Measurements from ENCODE around the gene KRTAP10-12. TPM values are rescaled to one million over a fixed set of nuclear protein-coding genes. Genes with fewer than 3 reads are reported as not detected.

The KRTAP10-12 gene
- polyA plus RNA-seq, 1 donor from 2014 or later = not detected

DNA sequence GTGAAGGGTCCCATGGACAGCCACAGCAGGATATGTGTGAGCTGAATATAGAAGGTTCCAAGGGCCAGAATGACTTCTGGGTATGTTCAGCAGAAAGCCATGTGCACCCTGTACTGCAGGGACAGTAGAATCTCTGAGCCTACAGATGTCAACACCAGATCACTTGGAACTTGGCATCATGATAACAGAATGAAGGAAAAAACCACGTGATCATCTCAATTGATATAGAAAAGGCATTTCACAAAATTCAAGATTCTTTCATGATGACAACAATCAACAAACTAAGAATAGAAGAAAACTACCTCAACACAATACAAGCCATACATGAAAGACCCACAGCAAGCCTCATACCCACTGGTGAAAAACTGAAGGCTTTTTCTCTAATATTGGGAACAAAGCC lies 29.4 kb upstream of the KRTAP10-12 start:
- Histone ChIP-seq H3K9ac (ENCODE audit: low read length) (no peak overlapping the region), H3K79me2 (replicated peaks; ENCODE audit: insufficient read depth, low read length) (no peaks in the 10 kb centered on the region), H3K4me3 (ENCODE audit: low read length) (no peak overlapping the region), H3K4me2 (ENCODE audit: low read length) (no peak overlapping the region), H3K9me3 (ENCODE audit: low read length) (peaks cover 4% of the 10 kb centered on the region), H4K20me1 (ENCODE audit: insufficient read depth) (no peaks in the 10 kb centered on the region), H3F3A (ENCODE audit: insufficient read depth, low read length, poor library complexity, severe bottlenecking) (no peaks in the 10 kb centered on the region), H3K27ac (ENCODE audit: low read length) (no peak overlapping the region), H2AFZ (ENCODE audit: low read depth, low read length) (no peak overlapping the region), H3K9me2 (ENCODE audit: insufficient read depth, low read length) (no peaks in the 10 kb centered on the region), H3K27me3 (ENCODE audit: insufficient read depth, low read depth, low read length) (no peaks in the 10 kb centered on the region), H3K36me3 (ENCODE audit: insufficient read depth, low read length) (no peaks in the 10 kb centered on the region)
- no peak for TF ChIP-seq EZH2 (IDR thresholded peaks at IDR 0.05; ENCODE audit: borderline replicate concordance, insufficient read depth, low read length, poor library complexity, severe bottlenecking)
- no peak for TF ChIP-seq SMC3 (conservative IDR thresholded peaks at IDR 0.05; ENCODE audit: poor library complexity)
- TF ChIP-seq, protein P1, sequence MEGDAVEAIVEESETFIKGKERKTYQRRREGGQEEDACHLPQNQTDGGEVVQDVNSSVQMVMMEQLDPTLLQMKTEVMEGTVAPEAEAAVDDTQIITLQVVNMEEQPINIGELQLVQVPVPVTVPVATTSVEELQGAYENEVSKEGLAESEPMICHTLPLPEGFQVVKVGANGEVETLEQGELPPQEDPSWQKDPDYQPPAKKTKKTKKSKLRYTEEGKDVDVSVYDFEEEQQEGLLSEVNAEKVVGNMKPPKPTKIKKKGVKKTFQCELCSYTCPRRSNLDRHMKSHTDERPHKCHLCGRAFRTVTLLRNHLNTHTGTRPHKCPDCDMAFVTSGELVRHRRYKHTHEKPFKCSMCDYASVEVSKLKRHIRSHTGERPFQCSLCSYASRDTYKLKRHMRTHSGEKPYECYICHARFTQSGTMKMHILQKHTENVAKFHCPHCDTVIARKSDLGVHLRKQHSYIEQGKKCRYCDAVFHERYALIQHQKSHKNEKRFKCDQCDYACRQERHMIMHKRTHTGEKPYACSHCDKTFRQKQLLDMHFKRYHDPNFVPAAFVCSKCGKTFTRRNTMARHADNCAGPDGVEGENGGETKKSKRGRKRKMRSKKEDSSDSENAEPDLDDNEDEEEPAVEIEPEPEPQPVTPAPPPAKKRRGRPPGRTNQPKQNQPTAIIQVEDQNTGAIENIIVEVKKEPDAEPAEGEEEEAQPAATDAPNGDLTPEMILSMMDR (IDR thresholded peaks at IDR 0.05; ENCODE audit: poor library complexity, severe bottlenecking) = no peak

DNA sequence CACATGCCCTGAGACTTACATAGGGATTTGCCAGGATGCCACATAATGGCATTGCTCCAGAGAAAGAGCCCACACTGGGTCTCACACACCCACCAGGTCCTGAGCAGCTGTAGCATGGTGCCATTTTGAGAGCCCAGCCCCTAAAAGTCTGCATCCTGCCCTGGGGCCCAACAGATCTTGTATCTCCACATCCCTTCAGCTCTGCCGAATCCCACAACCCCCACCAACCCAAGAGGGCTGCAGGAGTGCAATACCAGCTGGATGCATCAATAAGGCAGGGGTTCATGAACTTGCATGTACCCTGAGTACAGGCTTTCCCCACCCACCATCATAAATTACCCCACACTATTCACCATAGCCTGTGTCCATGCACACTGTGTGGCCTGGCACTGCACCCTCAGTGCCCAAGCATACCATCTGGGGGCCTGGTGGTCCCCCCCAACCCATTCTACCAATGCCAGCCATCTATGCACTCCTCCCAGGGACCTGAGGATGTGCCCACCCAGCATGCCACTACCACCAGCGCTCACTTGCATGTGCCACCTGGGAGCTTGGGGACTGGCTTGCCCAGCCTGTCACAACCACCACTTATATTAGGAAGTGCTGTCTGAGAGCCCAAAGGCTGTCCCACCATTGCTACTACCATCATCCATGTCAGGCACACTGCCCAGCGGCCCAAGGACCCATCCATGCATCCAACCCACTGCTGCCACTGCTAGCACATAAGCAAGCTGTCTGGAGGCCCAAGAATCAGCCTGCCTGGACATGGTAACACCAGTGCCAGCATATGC lies 26.1 kb upstream of the KRTAP10-12 start:
- H3K9me2 ChIP-seq (ENCODE audit: insufficient read depth, low read length) = no peaks in the 10 kb centered on the region

More for the DNA sequence above, 26.1 kb upstream of the KRTAP10-12 start:
- Histone ChIP-seq H3K27ac (ENCODE audit: low read length) (no peak overlapping the region), H3F3A (ENCODE audit: insufficient read depth, low read length, poor library complexity, severe bottlenecking) (no peaks in the 10 kb centered on the region), H2AFZ (ENCODE audit: low read depth, low read length) (no peak overlapping the region), H3K9ac (ENCODE audit: low read length) (no peak overlapping the region), H3K79me2 (replicated peaks; ENCODE audit: insufficient read depth, low read length) (no peaks in the 10 kb centered on the region), H4K20me1 (ENCODE audit: insufficient read depth) (no peaks in the 10 kb centered on the region), H3K4me3 (ENCODE audit: low read length) (no peak overlapping the region), H3K36me3 (ENCODE audit: insufficient read depth, low read length) (no peaks in the 10 kb centered on the region), H3K9me3 (ENCODE audit: low read length) (peaks cover 4% of the 10 kb centered on the region), H3K27me3 (ENCODE audit: insufficient read depth, low read depth, low read length) (no peaks in the 10 kb centered on the region), H3K4me2 (ENCODE audit: low read length) (no peak overlapping the region)
- TF ChIP-seq RAD21 (conservative IDR thresholded peaks at IDR 0.05) = no peak
- TF ChIP-seq, protein P2, sequence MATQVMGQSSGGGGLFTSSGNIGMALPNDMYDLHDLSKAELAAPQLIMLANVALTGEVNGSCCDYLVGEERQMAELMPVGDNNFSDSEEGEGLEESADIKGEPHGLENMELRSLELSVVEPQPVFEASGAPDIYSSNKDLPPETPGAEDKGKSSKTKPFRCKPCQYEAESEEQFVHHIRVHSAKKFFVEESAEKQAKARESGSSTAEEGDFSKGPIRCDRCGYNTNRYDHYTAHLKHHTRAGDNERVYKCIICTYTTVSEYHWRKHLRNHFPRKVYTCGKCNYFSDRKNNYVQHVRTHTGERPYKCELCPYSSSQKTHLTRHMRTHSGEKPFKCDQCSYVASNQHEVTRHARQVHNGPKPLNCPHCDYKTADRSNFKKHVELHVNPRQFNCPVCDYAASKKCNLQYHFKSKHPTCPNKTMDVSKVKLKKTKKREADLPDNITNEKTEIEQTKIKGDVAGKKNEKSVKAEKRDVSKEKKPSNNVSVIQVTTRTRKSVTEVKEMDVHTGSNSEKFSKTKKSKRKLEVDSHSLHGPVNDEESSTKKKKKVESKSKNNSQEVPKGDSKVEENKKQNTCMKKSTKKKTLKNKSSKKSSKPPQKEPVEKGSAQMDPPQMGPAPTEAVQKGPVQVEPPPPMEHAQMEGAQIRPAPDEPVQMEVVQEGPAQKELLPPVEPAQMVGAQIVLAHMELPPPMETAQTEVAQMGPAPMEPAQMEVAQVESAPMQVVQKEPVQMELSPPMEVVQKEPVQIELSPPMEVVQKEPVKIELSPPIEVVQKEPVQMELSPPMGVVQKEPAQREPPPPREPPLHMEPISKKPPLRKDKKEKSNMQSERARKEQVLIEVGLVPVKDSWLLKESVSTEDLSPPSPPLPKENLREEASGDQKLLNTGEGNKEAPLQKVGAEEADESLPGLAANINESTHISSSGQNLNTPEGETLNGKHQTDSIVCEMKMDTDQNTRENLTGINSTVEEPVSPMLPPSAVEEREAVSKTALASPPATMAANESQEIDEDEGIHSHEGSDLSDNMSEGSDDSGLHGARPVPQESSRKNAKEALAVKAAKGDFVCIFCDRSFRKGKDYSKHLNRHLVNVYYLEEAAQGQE (IDR thresholded peaks at IDR 0.05; ENCODE audit: borderline replicate concordance) = no peak
- TF ChIP-seq SMC3 (conservative IDR thresholded peaks at IDR 0.05; ENCODE audit: poor library complexity) = no peak
- TF ChIP-seq, protein P1 (IDR thresholded peaks at IDR 0.05; ENCODE audit: poor library complexity, severe bottlenecking) = no peak
- TF ChIP-seq EZH2 (IDR thresholded peaks at IDR 0.05; ENCODE audit: borderline replicate concordance, insufficient read depth, low read length, poor library complexity, severe bottlenecking) = no peak
- TF ChIP-seq POLR2AphosphoS5 (IDR thresholded peaks at IDR 0.05) = no peak
- no peak for TF ChIP-seq TAF1 (IDR thresholded peaks at IDR 0.05; ENCODE audit: low read depth)
- no peak for TF ChIP-seq MXI1 (conservative IDR thresholded peaks at IDR 0.05; ENCODE audit: poor library complexity, severe bottlenecking)
- no peak for TF ChIP-seq EP300 (conservative IDR thresholded peaks at IDR 0.05; ENCODE audit: poor library complexity, severe bottlenecking)

Measured in neural cell (in vitro differentiated cells).